Ramos (cell line): Measurements from ENCODE around the gene HINT3.
"Not testable (repeated sequence)": the region's sequence is repeated elsewhere in the genome, so short reads cannot be mapped to it uniquely, and the experiment has no call there.

Source experiments
- in situ Hi-C: fragments of 300-500 bp; cut with MboI; formaldehyde crosslinking; loops from one replicate; pipeline ENCODE4 v1.14.3; 2022; ENCODE audit warnings: low sequenced_read_pairs; ENCODE audit not compliant: unreplicated experiment

HINT3 gene

DNA sequence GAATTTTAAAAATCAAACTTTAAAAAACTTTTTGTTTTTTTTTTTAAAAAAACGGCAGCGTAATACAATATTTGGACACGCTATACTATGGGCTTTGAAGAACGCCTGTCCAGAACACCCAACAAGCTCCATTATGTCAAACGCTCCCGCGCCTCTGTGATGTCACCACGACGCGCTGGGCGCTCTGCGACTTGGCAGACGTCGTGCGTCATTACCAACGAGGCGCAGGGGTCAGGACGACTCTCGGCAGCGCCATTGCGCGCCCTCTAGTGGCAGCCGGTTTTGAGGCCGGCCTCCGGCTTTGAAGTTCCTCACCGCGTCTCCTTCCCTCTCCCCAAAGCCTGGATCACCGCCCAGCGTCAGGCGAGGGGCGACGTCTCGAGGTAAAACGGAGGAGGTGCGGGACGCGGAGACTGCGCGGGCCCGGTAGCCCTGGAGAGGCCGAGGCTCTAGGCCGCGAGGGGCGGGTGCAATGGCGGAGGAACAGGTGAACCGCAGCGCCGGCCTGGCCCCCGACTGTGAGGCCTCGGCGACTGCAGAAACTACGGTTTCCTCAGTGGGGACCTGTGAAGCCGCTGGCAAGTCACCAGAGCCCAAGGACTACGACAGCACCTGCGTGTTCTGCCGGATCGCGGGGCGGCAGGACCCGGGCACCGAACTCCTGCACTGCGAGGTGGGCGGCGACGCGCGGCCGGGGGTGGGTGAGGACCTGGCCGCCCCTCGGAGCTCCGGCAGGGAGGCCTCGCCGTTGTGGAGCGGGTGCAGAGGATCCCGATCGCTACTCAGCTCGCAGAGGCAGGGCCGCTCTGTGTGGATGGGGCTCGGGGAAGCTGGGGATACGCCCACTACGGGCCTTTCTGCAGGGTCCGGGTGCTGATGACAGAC lies at the start of gene HINT3:
HINT3 (plus strand) TSS at position 265 of the 885 bp plus-strand sequence; CDS start at position 473, 208 bp downstream.
- in situ Hi-C loops = loop anchor here (5.0 kb wide), 1 partner anchor 169 kb away; no protein-coding TSS in a partner anchor

DNA sequence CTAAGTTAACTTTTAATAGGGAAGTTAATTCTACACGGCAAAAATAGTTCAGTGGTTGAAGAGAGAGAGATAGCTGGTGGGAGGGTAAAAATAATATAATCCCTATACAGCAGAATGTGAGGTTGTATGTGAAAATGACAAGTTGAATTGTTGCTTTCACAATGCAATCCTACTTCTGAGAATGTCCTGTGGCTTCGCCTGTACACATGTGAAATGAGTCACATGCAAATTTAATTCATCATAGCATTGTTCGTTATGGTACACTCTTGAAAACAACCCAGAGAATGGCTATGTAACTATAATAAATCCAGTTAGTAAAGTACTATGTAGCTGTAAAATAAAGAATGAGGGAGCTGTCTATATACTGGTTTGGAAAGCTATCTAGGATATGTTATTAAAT lies 46.0 kb upstream of the HINT3 start:
- in situ Hi-C loops = no loop called here

DNA sequence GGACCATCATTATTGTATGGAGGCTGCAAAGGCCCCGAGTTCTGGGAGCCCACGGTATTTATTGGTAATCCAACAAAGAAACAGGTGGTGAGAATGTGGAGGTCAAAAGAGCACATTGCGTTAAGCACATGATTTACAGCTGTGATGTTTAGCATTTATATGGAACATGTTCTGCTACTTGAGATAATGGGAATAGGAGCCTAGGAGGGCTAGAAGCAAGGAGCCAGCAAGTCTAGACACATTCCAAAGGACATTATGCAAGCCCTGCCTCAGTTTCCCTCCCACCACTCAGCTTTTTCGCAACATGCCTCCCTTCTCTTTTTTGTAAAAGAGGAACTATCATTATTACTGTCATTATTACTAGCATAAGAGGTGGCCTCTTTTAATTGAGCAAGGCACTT lies 45.5 kb upstream of the HINT3 start:
- in situ Hi-C loops = not testable (repeated sequence)

DNA sequence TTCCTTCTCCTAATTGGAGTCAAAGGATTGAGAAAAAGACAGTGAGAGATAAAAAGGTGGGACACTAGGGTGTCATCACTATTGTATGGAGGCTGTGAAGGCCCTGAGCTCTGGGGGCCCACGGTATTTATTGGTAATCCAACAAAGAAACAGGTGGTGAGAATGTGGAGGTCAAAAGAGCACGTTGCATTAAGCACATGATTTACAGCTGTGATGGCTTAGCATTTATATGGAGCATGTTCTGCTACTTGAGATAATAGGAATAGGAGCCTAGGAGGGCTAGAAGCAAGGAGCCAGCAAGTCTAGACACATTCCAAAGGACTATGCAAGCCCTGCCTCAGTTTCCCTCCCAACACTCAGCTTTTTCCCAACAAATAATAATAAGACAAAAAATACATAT lies 44.1 kb upstream of the HINT3 start:
- in situ Hi-C loops = not testable (repeated sequence)

DNA sequence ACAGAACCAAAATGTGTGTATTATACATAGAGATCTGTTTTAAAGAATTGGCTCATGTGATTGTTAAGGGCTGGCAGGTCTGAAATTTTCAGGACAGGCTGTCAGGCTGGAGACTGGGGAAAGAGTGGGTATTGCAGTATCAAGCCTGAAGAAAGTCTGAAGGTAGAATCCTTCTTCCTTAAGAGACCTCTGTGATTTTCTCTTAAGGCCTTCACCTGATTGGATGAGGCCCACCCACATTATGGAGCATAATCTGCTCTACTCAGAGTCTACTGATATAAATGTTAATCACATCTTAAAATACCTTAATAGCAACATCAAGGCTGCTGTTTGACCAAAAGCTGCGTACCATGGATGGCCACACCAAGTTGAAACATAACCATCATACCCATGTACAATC lies 43.4 kb upstream of the HINT3 start:
- in situ Hi-C loops = no loop called here

DNA sequence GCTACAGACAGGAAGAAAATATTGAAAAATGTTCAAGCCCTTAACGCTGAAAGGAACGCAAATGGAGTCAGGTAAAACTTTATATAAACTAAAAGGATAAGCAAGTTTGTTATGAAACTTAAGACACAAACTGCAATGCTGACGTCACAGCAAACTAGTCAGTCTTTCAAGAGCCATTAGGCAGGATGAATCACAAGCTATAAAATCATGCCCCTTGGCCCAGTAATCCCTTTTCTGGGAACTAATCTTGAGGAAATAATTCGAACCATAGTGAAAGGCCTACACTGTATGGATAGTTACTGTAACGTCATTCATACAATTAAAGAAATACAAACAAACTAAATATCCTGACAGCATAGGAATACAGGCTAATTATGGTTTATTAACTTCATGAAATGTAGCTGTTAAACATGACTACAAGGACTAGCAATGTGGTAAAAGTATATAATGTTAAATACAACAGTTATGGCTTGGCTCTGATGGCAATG lies 42.7 kb upstream of the HINT3 start:
- in situ Hi-C loops = no loop called here

DNA sequence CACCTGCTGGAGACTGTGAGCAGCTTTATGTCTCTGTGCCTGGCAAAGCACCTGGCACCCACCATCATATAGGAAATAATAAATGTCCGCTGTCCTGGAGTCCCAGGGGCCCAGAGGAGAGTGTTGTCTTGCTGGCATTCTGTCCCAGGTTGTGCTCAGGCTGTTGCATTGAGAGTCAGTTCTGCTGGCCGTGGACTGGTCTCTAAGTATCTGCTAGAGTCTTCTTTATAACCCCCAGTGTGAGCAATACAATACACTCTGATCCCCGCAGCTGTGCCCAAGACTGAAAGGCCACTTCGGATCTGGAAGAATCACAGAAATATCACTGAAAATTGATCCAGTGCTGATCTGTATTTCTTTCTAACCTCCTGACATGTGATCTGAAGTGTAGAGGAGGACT lies 38.3 kb upstream of the HINT3 start:
- in situ Hi-C loops = no loop called here

DNA sequence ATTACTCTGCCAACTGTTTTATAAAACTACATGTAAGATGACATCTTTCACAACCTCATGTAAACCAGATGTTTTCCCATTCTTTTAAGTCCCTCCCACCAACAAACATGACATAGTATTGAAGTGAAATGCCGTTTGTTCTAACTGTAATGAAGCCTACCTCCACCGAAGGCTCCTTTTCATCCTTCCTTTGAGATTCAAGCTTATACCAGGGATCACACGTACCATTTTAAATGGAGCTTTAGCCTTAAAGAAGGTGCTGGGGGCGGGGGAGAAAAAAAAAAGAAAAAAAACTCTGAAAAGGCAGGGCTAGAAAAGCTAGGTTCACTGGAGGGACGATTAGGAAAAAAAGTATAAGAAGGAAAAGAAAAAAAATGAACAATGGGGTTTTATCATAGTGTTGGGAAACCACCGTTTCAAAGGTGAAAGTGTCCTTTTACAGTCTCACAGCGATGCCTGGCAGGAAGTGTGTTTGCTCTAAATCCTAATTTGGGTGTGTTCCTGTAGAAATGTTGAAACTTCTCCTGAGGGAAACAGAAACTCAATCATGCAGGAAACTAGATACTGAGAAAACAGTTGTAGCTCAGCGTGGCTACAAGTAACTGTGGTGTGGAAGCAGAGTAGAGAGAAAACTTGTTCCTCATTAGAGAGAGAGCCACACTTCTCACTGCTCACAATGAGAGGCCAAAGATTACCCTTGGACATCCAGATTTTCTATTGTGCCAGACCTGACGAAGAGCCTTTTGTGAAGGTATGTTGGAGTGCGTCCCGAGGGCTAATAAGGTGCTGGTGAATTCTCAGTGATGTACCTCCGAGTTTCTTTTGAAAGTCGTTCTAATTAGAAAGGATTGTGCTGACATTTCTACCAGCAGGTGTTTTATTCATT lies 37.6 kb upstream of the HINT3 start:
- in situ Hi-C loops = no loop called here

DNA sequence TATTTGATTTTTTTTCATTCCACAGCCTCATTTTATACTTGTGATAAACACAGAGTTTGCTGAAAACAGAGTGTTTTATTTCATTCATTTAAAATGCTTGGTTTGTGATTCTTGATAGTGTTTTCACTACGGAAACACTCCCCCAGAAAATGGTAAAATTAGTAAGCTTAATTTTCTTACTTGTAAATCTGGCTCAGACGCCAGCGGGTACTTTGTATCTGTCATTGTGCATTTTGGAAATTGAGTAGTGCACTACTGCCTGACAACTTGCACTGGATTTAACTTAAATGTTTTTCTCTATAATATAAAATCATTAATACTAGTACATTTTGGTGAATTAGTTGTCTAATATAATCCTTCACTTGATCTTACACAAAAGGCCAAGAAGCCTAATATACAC lies 37.0 kb upstream of the HINT3 start:
- in situ Hi-C loops = no loop called here

DNA sequence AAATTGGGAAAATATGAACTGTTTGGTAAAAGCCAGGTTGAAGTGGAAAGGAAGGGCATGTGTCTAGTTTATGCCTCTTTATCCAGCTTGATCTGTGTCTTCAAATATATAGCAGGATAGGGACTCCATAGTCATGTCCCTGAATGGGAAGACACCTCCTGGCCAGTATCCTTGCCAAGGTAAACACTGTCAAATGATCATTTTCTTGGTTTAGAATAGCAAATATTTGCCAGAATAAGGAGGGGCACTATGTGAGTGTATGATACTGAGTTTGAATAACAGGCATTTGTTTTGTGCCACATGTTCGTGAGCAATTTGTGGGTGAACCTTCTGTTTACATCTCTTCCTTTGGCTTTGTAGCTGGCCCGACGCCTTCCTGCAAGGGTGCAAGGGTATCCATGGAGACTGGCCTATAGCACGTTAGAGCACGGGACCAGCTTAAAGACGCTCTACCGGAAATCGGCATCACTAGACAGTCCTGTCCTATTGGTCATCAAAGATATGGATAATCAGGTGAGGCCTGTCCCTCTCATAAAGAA lies 34.2 kb upstream of the HINT3 start:
- in situ Hi-C loops = no loop called here

DNA sequence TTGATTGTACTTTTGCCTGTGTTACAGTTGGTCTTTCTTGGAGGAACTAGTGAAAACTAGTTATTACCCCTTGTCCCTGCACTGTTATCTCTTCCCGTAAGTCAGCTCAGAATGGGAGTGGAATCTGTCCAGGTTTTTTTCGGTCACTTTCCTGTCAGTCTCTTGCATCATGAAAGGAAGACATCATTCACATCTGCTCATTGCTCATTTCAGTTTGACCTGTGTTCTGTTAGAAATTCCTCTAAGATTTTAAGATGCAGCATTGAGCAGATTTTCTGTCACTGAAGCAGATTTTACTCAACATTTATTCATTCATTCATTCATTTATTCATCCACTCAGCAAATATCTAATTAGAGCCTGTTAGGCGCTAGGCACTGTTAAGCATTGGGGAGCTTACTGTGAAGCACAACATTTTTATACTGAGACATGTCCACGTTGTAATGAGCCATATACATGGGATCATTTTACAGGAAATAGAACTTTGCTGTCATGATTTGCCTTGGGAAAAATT lies 33.1 kb upstream of the HINT3 start:
- in situ Hi-C loops = no loop called here

DNA sequence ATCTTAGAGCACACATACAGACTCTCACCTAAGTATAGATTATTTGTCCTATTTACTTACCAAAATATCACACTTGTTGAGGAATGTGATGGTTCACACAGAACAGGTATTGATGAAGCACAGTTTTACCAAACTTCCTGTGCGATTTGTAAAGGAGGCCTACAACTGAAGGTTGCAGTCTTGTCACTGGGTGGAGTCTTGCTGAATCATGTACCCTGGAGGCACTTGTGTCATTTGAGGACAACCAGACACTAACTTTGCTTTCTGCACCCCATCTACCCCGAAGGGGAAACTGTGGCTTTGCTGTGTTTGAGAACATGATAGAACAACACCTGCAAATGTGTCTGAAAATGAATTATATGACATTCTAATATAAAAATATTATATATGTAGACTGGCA lies 32.4 kb upstream of the HINT3 start:
- in situ Hi-C loops = no loop called here

DNA sequence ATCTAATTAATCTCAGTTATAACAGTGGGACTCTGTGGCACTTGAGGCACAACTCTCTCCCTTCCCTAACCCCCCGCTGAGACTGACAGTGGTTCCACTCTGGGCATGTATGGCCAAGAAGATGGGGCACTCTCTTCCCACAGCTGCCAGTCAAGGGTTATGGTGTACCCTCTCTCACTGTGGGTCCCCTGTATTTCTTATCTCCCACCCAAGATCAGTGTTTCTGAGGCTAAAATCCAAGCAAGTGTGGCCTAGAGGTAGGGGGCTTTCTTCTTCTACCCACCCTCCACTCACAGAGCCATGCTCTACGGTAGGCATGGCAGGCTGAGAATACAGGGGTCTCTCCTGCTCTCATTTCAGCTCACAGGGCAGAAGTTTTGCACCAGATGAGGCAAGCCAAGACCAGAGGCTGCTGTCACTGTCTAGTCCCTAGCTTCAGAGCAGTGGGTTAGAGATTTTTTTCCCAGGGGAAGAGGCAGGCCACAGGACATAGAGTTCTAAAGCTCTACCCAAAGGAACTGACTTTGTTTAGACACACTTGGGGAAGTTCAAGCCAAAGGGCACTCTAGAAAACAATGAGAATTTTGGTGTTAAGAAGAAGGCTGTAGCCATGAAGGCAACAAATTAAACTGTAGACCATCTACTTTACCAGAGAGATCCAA lies 31.7 kb upstream of the HINT3 start:
- in situ Hi-C loops = no loop called here

DNA sequence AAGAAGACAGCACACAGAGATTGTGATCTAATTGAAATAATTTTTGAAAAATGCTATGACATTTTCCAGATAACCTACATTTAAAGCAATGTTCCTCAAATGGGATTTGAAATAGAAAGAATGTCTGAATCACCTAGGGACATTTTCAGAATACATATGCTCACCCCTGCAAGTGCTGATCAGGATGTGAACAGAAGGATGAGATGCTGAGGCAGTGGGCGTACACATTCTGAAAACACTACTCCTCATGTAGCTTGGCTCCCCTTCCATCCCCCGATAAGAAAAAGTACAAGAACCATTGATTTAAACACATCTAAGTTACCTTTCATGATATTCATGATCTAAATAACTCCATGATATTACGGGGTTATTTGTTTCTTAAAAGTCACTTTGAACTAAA lies 29.9 kb upstream of the HINT3 start:
- in situ Hi-C loops = no loop called here

DNA sequence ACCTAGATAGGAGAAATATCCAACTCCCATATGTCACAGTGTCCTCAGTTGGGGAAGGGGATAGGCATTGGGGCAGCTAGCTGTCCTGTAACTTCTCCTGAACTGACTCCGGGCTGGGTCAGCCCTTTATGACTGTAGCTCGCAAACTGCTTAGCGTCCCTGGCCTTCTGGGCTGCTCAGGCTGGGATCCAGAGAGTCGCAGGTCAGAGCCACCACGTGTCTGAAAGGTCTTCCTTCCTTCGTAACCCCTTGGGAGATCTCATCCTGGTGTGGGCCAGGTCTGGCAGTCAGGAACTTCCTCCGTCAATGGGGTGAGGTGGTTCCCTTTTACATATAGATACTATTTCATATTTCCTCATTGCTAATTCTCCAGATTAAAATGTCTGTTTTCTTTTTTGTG lies 28.8 kb upstream of the HINT3 start:
- in situ Hi-C loops = no loop called here

DNA sequence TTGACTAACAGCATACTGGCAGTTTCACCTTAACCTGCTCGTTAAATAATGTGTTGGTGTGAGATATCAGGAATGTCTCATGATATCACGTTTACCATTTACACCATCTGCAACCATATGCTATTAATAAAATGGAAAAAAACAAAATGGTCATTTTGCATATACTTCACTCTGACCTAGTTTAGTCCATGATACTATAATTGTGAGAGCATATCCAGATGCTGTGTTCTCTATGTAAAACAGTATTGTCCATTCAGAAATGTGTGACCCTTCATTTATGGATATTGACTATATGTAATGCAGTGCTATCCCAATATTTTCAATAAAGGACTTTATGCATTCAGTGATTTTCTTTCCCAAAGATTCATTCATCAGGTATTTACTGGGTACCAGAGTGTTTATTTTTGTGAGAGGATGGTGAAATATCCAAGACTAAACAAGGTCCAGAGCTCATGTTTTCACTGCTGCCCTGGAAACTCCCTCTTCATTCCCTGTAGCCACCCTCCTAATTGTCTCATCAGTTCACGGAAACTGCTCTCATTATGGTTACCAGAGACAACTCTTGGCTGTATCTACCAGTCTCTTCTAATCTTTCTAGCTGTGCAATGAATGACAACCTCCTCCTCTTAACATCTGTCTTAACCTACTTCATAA lies 25.7 kb upstream of the HINT3 start:
- in situ Hi-C loops = no loop called here

DNA sequence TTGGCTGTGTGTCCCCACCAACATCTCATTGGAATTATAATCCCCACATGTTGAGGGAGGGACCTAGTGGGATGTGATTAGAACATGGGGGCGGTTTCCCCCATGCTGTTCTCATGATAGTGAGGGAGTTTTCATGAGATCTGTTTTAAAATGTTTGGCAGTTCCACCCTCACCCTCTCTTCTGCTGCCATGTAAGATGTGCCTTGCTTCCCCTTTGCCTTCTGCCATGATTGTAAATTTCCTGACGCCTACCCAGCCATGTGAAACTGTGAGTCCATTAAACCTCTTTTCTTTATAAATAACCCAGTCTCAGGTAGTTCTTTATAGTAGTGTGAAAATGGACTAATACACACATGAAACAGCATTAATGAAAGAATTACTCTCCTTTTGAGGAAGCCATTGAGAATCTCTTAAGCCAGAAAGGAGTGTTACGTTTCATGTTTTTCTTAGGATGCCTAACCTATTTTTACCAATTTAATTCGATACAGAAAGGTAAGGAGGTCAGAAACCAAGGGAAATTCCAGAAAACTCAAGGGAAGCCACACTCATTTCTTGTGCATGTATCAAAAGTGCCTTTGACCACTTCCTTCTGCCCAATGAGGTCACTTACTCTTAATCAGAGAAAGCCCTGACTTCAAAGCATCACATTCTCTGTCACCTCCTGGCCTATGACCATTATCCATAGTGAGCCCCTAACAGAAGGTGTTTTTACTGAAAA lies 24.7 kb upstream of the HINT3 start:
- in situ Hi-C loops = no loop called here

DNA sequence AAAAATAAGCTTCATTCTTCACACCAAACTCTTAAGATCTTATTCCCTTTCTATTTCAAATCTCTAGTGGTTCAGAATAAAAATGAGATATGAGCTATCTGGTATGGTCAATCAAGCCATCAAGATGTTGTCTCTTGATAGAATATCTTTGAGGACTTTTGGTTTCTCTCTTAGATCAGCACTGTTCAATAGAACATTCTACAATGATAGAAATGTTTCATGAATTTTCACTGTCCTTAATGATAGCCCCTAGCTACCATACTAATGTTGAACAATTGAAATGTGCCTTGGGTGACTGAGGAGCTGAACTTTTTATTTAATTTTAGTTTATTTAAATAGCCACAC lies 24.1 kb upstream of the HINT3 start:
- in situ Hi-C loops = no loop called here

DNA sequence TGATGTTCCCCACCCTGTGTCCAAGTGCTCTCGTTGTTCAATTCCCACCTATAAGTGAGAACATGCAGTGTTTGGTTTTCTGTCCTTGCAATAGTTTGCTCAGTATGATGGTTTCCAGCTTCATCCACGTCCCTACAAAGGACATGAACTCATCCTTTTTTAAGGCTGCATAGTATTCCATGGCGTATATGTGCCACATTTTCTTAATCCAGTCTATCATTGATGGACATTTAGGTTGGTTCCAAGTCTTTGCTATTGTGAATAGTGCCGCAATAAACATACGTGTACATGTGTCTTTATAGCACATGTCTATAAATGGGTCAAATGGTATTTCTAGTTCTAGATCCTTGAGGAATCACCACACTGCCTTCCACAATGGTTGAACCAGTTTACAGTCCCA lies 21.1 kb upstream of the HINT3 start:
- in situ Hi-C loops = not testable (repeated sequence)
